Measurements from ENCODE around the gene SLIT3.

DNA sequence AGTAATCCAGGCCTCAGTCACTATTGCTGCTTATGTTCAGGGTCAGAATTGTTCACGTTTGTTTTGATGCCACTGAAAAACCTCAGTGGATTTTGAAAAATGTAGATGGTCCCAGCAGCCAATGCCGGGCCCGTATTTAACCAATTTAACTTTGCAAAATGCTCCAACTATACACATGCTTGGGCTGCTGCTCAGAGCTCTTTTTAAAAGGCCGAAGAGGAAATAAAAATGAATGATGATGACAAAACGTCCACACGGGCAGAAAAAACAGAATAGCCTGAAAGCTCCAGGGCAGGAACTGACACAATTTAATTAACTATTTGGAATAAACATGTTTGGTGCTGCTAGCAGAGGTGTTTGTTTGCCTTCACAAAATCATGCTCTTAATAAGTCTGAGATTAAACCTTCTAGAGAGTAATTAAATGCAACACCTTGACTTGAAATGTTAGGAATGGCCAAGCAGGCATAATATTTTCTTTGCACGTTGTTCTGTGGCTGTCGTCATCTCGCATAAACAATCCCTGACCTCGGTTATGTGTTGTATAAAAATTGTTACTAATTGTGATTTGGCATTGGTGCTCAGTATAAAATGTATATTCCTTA is 152.7 kb downstream of the SLIT3 start:
- no peak for TF ChIP-seq POLR2AphosphoS5 (IDR thresholded peaks at IDR 0.05; ENCODE audit: low read depth, low read length)
- TF ChIP-seq POLR2A (IDR thresholded peaks at IDR 0.05; ENCODE audit: low read depth, low read length) = no peak
- TF ChIP-seq TAF1 (IDR thresholded peaks at IDR 0.05; ENCODE audit: low read depth, low read length) = no peak
- no peak for TF ChIP-seq SPI1 (IDR thresholded peaks at IDR 0.05; ENCODE audit: low read depth, low read length)

All from GM12891 (cell line).